ENCODE data around the gene UNC5C. TPM values are rescaled to one million over a fixed set of nuclear protein-coding genes. Genes with fewer than 3 reads are reported as not detected.
"Not testable (repeated sequence)": the region's sequence is repeated elsewhere in the genome, so short reads cannot be mapped to it uniquely, and the experiment has no call there.

Gene UNC5C
- total RNA-seq, 1 donor from 2014 or later = 0.20 TPM

DNA sequence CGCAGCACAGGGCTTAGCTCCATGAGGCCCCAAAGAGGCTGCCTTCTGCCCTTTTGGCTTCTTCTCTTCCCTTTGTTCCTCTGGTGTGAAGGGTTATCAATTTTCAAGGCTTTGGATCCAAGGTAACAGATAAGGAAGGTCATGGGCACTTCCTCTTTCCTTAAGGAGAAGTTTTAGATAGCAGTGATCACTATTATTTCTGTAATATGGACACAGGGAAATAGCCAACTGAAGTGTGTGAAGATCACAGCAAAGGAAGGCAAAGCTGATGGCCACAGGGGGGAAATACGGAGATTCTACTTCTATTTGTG is 366.8 kb downstream of the UNC5C start:
- DNase-seq (ENCODE audit: low read depth, low spot score) = no peak

DNA sequence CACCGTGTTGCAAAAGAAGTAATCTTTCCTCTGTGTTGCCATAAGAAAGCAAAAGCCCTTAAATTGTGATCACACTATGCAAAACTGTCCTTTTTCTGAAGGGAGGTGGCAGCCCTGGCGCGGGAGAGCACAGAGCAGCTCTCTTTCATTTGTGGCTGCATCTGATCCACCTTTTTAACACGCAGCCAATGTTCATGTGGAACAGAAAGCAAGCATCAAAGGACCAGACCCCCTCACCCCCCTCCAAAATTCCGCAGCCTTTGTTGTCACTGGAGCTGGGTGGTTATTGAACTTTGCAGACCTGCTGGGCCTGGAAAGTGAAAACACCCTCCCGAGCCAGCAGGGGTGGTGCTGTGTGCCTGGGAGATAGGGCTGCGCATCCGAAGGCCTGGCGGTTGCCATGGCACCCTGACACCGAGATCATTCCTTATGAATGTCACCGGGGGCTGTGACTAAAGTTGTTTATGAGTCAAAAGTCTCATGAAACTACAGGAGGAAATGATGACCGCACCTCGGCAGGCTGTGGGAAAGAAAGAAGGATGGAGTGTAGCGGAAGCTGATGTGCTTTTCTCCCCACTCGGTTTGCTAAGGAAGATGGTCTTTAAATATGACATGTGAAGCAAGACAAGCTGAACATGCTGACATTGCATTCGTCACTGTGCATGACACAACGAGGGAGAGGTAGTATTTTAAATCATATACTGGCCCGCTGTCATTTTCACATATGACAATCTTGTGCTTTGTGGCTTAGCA is 367.4 kb downstream of the UNC5C start:
- no peak for DNase-seq (ENCODE audit: low read depth, low spot score)

DNA sequence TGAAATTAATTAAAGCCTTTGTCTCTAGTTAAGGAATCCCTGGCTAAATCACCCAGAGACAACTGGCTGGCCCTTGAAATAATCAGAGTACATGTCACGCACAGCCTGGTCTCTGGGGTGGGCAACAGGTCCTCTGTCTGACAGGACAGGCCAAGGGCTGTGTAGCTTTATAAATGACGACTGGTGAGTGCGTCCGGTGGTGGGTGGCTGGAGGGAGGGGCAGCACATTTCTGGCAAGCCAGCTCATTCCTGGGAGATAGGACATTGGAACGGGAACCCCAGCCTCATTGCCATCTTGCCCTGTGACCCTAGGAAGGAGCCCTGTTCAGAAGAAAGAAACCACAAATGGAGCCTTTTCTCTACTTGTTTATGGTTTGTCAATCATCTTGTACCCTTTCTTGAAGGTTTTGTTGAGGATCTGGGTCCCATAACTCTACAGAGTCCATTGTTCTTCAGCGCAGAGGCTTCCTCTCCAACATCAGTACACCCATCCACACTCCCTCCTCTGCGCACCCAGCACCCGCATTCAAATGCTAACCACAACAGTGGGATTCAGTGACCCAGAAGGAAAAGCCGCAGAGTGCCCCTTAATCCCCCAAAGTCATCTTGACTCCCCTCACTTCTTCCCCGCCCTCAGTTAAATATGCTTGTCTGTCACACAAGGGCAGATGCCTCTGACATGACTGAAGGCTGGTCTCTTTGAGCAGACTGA is 368.1 kb downstream of the UNC5C start:
- no peak for DNase-seq (ENCODE audit: low read depth, low spot score)

DNA sequence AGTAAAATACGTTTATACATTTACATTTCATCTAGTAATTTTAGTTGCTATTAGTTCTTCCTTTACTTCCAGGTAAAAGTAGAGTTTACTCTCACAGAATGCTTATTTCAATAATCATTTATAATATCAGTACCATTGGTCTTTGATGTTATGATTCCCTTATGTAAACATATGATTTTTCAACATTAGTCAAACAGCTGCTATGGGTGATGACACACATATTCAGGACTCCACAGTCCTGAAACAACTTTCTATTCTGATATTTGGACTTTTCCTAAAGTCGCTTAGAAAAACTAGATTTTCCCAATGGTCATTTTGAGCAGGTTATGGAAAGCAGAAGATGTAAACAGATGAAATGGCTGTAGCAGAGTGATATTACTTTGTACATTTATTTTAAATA is 369.8 kb downstream of the UNC5C start:
- DNase-seq (ENCODE audit: low read depth, low spot score) = no peak

DNA sequence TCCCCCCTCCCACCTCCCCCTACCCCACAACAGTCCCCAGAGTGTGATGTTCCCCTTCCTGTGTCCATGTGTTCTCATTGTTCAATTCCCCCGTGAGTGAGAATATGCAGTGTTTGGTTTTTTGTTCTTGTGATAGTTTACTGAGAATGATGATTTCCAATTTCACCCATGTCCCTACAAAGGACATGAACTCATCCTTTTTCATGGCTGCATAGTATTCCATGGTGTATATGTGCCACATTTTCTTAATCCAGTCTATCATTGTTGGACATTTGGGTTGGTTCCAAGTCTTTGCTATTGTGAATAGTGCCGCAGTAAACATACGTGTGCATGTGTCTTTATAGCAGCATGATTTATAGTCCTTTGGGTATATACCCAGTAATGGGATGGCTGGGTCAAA is 377.4 kb downstream of the UNC5C start:
- not testable (repeated sequence) for DNase-seq (ENCODE audit: low read depth, low spot score)

DNA sequence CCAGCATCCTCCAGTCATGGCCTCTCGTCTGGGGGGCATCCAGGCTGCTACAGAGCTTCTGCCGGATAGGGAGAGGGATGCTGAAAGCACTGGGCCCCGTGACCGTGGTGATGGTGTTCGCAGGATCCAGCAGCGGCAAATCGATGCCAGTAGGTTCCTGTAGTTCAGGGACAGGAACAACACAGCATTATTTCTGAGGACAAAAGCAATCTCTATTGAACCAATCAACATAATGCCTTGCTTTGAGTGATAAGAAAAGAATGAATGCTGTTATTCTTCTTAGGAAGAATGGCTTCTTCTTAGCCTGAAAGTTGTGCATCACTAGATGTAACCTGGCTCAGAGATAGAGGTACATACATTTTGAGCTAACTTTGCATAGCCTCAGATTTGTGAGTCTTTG is 378.6 kb downstream of the UNC5C start:
- no peak for DNase-seq (ENCODE audit: low read depth, low spot score)

DNA sequence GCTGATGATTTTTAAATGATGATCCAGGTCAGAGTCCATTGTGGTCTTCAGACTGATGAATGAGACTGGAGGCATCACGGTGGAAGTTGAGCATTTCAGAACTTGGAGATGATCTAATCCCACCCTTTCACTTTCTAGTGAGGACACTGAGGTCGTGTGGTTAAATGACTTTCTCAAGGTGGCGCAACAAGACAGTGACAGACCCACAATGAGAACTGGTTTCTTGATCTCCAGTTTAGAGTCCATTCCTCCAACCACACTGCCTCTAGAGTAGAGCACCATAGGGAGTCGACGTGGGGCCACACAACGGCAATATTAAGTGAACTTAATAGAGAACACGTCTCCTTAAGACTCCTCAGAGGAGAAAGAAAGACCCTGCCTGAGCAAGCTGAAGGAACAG is 381.0 kb downstream of the UNC5C start:
- DNase-seq (ENCODE audit: low read depth, low spot score) = no peak

DNA sequence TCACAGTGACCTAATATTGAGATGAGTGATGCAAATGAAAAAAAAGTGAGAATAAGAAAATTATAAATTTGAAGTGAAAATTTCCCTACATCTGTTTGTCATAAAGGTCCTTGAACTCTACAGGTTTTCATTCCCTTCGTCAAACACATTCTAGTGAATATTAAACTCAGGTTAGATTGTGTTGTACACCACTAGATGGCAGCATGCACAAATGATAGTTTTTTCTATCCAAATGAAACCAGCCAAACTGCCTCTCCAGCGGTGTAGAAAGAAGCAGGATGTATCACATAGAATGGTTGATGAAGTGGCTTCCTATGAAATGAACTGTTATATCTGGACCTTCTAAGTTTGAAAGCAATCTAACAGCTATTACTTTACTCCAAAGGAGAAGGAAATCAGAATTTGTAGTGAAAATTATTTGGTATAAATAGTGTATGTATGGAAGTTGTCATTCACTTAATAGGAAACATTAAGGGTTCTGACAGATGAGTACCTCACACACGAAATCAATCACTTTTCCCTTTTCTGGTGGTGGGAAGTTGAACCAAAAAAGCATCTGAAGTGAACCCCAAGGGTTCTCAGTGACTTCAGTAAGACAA is 382.7 kb downstream of the UNC5C start:
- peak; percentile 27 for DNase-seq (ENCODE audit: low read depth, low spot score)

DNA sequence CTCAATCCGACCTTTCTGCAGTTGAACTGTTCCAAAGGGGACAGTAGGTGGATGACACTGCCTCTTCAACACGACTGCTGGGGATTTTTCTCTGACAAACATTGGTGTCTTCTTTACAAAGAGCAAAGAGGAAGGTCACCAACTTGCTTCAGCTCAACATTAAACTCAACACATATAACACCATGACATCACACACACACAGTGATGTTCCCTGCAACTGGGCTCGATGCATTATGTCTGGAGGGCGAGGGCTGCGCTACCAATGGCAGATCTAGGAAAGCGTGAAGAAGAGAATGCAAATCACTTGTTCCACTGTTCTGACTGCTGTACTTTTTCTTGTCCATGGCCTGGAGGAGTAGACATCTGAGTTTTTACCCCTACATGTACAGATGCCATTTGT is 385.9 kb downstream of the UNC5C start:
- no peak for DNase-seq (ENCODE audit: low read depth, low spot score)

DNA sequence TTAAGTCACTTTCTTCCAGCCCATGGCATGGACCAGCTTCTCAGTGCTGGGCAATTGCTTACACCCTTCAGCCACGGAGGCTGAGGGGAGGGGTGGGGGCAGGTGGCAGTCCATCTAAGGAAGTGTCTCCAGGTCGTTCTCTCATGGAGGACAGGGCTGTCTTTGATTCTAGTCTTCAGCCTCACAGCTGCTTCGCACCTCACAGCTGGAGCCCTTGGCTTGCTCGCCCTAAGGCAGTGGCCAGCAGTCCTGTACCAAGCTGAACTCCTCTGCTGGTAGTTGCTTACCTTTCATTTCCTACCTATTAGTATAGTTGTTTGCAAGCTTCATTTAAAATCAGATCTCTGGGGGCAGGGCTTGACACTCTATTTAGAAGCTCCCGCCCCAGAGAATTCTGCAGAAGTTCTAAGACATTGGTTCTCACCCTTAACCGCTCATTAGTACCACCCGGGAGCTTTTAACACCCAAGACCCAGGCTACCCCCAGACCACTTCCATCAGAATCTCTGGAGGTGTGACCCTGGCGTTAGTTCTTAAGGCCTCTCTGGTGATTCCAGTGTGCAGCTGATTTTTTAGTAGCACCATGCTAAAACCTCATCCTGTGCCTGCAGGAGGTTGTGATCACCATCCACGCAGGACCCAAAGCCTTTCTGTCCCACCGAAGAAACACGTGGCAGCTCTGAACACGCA is 386.8 kb downstream of the UNC5C start:
- DNase-seq (ENCODE audit: low read depth, low spot score) = no peak

DNA sequence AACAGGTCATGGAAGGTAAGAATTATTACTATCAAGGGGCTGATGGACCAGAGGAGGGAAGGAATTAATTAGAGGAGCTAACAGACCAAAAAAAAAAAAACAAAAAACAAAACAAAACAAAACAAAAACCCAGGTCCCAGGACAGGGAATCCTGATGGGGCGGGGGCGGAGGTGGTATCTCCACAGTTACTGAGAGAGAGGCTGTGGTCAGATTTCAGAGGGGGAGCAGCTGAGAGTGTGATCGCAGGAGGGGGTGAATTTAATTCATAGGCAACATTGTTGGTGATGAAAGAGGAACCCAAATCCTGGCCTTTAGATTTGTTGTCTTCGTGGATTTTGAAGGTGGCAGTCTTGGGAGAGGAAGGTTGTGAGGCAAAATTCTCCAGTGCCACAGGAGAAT is 389.4 kb downstream of the UNC5C start:
- no peak for DNase-seq (ENCODE audit: low read depth, low spot score)

DNA sequence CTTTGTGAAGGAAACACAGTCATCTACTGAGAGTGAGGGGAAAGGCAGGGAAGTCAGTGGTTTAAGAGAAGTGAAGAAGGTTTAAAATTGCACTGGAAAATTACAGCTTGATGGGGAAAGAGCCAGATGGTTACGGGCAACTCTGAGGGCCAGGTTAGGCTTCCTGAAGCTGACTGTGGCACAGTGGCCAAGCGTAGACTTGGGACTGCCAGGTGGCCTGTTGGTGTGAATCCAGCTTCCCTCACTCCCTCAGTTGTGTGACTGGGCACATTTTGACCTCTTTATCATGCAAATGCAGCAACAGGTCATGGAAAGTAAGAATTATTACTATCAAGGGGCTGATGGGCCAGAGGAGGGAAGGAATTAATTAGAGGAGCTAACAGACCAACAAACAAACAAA is 390.1 kb downstream of the UNC5C start:
- DNase-seq (ENCODE audit: low read depth, low spot score) = no peak

DNA sequence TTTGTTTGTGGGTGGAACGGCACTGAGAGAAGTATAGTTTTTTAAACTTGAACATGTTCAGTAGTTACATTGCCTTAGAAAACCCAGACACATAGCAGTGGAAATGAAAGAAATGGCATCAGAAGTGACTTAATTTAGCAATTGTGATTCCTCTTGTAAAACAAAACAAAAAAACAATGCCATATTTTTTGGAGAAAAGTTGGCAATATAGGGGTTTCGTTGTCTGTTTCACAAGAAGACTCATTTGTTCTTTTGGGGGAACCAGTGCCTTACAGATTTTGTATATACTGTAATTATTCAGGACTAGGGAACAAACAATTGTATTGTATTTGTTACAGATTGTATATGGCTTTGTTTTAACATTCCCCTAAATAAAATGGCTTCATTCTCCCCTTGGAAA is 390.7 kb downstream of the UNC5C start:
- no peak for DNase-seq (ENCODE audit: low read depth, low spot score)

DNA sequence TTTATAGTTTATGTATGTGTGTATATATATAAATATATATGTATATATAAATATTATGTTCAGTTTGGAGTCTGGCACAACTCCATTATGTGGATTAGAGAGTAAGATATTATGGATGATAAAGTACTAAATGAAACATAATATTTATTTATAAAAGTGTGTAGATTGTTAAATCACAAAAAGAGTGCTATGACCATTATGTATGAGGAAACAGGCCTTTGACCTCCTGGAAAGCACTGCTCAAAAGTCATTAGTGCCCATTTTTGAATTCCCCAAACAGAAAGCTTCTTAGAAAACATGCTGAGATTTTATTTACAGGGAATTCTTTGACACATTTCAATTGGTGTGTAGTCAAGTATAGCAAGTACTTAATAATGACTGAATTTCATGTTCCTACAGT is 391.2 kb downstream of the UNC5C start:
- no peak for DNase-seq (ENCODE audit: low read depth, low spot score)

DNA sequence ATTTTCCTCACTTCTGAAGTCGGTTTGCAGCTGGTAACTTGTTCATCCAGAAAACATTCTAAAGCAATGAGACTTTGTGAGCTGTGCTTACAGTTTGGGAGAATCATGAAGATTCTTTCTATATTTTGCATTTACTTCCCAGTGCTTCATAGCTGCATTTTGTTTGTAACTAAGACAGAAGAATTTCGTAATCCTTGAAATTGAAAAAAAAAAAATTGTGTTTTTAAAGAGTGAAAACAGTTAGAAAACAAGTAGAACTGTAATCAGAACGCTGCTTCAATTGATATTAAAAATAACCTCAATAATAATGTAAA is 392.4 kb downstream of the UNC5C start:
- no peak for DNase-seq (ENCODE audit: low read depth, low spot score)

DNA sequence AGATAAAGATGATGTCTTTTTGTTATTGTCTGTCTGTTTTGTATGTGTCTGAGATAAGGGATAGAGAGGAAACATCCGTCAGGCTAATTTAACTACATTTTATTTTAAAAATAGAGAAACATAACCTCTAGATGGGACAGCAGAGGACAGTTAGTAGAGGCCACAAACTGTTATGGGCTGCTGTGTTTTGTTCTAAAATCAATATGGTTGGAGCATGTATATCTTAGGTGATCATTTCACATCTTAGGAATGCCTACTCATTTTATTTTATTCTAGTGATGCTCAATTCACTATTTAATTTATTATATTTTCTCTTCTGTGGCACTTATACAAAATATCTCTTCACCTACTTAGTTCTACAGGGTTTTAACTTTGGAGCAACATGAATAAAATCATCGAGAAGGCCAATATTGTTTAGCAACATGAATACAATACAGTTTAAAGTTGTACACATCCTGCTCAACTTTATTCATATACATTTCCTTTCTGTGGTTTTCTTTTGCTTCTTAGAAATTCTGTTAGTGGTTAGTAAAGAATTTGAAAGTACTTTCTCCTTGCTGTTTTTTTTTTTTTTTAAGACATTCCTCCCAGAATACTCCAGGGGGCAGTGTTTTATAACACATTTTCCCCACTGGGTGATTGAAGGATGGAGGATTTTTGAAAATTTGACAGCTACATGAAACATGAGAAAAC is 392.9 kb downstream of the UNC5C start:
- DNase-seq (ENCODE audit: low read depth, low spot score) = no peak

DNA sequence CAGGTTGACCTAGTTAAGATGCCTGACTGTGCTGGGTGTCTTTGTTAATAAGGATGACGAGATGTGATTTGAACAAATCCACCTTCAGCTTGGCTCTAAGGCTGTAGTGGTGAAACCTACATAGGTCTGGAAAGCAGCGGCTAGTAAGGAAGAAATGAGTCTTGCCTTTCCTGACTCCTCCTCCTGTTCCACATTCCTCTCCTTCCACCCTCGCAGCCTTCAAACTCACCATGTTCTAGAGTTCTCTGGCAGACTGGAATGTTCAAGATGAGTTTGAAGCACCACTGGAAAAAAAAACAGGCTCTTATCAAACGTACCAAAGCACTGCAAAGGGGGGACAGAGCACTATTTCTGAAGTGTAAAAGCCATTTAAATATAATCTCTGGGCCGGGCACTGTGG is 395.6 kb downstream of the UNC5C start:
- DNase-seq (ENCODE audit: low read depth, low spot score) = no peak

DNA sequence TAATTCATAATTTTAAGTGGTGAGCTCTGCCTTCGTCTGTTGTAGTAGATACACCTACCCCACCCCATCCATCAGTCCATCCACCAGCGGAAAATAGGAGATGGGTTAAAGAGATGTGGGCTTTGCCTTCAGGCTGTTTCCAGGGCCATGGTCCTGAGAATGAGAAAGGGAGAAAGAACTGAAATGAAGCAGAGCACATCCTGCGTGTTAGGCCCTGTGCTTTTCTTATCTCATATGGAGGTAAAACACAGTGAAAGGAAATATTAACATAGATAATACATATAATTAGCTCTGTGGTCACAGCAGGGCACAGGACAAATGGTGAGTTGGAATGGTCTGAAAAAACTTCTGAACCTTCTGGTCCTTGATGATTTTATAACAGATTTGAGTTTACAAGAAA is 397.5 kb downstream of the UNC5C start:
- DNase-seq (ENCODE audit: low read depth, low spot score) = no peak

DNA sequence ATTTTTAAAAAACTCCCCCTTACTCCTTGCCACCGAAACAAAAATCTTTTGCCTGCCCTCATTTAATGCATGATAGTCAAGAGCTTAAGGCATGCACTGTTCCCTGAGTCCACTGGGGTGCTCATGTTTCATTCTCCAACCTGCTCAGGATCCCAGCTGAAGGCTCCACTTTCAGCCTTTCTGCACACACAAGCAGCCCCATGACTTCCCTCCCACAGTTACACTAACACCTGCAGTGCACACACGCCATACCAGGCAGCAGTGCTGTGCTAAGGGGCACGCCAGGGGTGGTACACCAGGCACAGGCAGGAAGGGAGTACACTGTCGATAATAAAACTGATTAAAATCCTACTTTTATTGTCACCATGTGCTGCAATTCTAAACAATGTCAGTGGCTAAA is 405.8 kb downstream of the UNC5C start:
- DNase-seq (ENCODE audit: low read depth, low spot score) = no peak

DNA sequence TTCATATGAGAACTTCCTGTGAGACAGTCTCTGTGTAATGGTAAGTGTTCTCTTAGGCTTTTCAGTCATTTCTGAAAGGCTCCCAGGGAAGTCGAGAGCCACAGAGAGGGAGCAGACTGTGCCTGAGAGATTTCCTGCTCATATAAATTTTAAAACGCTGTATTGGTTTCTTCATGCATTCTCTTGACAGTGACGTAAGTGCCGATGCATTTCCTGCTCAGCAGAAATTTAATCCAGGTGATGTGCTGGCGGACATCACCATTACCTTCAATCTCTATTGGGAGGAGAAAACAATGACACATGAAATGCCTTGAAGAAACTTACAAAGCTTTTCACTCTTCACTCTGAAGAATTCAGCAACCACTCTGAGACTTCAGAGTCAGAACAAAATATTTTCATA is 407.4 kb downstream of the UNC5C start:
- no peak for DNase-seq (ENCODE audit: low read depth, low spot score)

DNA sequence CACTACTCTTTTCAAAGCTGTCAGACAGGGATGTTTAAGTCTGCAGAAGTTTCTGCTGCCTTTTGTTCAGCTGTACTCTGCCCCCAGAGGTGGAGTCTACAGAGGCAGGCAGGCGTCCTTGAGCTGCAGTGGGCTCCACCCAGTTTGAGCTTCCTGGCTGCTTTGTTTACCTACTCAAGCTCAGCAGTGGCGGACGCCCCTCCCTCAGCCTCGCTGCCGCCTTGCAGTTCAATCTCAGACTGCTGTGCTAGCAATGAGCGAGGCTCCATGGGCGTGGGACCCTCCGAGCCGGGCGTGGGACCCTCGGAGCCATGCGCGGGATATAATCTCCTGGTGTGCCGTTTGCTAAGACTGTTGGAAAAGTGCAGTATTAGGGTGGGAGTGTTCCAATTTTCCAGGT is 409.3 kb downstream of the UNC5C start:
- DNase-seq (ENCODE audit: low read depth, low spot score) = not testable (repeated sequence)

DNA sequence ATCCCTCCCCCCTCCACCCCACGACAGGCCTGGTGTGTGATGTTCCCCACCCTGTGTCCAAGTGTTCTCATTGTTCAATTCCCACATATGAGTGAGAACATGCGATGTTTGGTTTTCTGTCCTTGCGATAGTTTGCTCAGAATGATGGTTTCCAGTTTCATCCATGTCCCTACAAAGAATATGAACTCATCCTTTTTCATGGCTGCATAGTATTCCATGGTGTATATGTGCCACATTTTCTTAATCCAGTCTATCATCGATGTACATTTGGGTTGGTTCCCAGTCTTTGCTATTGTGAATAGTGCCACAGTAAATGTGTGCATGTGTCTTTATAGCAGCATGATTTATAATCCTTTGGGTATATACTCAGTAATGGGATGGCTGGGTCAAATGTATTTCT is 414.8 kb downstream of the UNC5C start:
- DNase-seq (ENCODE audit: low read depth, low spot score) = not testable (repeated sequence)

Measured in pulmonary artery endothelial cell (primary cell).